ENCODE data around the gene EGFLAM. TPM values are rescaled to one million over a fixed set of nuclear protein-coding genes. Genes with fewer than 3 reads are reported as not detected.

EGFLAM gene
- total and polyA plus RNA-seq, 9 of the 15 experiments (the other 6 are each of a cell fraction or from before 2014, with no cell fraction given) = 0.09 to 2.5 (median 1.0) TPM

GRCh38 chr5:38420691-38421390, 162.5 kb downstream of the EGFLAM start:
- Histone ChIP-seq H3K9ac (ENCODE audit: insufficient read depth in 1 of 2, low read depth in 2 of 2, low read length in 2 of 2) (no peak overlapping the region), H3K27ac (ENCODE audit: extremely low read depth, low read depth, low read length) (no peak overlapping the region), H2AFZ (ENCODE audit: low read depth, low read length) (no peak overlapping the region), H3K4me1 (replicated peaks in 1 of 2; ENCODE audit: control insufficient read depth in 2 of 2, insufficient read depth in 2 of 2, low read length in 2 of 2) (no peaks in the 10 kb centered on the region), H3K79me2 (ENCODE audit: control insufficient read depth, insufficient read depth, low read length) (no peaks in the 10 kb centered on the region), H4K20me1 (replicated peaks; ENCODE audit: control insufficient read depth, insufficient read depth, low read length) (no peaks in the 10 kb centered on the region), H3K4me3 (no peak overlapping the region), H3K4me2 (ENCODE audit: insufficient read depth, low read length) (no peak overlapping the region), H3K27me3 (ENCODE audit: control insufficient read depth in 2 of 2, insufficient read depth in 2 of 2, low read length in 2 of 2) (peaks cover 0 to 10% of the 10 kb centered on the region in 2 experiments; a peak in 1 of 5 replicates), H3K36me3 (ENCODE audit: control insufficient read depth, insufficient read depth, low read length) (no peaks in the 10 kb centered on the region), H3K9me1 (ENCODE audit: control insufficient read depth, insufficient read depth, low read length) (no peaks in the 10 kb centered on the region), H3K9me3 (replicated peaks; ENCODE audit: control insufficient read depth, insufficient read depth, low read depth, low read length) (no peaks in the 10 kb centered on the region)
- intact Hi-C loops (cut with micrococcal nuclease) (loop anchor here (5.0 kb wide), 1 partner anchor 386 kb away; no protein-coding TSS in a partner anchor), in situ Hi-C loops (cut with MboI) (no loop called here)
- FAIRE-seq = peak; percentile 88
- ChIA-PET CTCF (ENCODE audit: low intra/inter-chr PET ratio) (interaction anchor here (0.6 to 1.5 kb wide), 5 partner anchors 245 to 1664 kb away, joined by 3 to 11 read pairs (median 3); no protein-coding TSS in a partner anchor), POLR2A (interaction anchor here (0.5 to 0.8 kb wide), 4 partner anchors 86 to 387 kb away, joined by 3 read pairs; no protein-coding TSS in a partner anchor)
- peak; percentile 91 for ATAC-seq
- no TSS peak for BruUV-seq (replicated peaks)
- DNase-seq (ENCODE audit: extremely low read depth in 1 of 4, low spot score in 3 of 4) = peak; percentile 46 to 59 (median 57)
- WGBS (ENCODE audit: insufficient coverage, low coverage, missing lambda C conversion rate) = 6% methylated on average over 6 of the region's 6 CpGs
- TF ChIP-seq REST (IDR thresholded peaks at IDR 0.05; ENCODE audit: borderline replicate concordance) (peak; percentile 45; the same call in 1 of the 2 replicates), REST (CRISPR knock-in tag; IDR thresholded peaks at IDR 0.05; ENCODE audit: low read depth) (no peak), POLR3A (IDR thresholded peaks at IDR 0.05; ENCODE audit: borderline replicate concordance, extremely low read depth, insufficient read depth, insufficient read length) (no peak), NR1H2 (CRISPR knock-in tag; IDR thresholded peaks at IDR 0.05) (no peak), CEBPG (CRISPR knock-in tag; IDR thresholded peaks at IDR 0.05) (no peak), CEBPG (tag; conservative IDR thresholded peaks at IDR 0.05 in 1 of 2, IDR thresholded peaks at IDR 0.05 in 1 of 2) (0 out of 4 replicates have a peak, but pooled peaks of 1 of the 2 experiments have one; percentile 10), ZNF583 (CRISPR knock-in tag; IDR thresholded peaks at IDR 0.05) (no peak), KLF16 (IDR thresholded peaks at IDR 0.05) (peak; percentile 52; the same call in 1 of the 2 replicates), CTCF (IDR thresholded peaks at IDR 0.05 in 2 of 3, conservative IDR thresholded peaks at IDR 0.05 in 1 of 3; ENCODE audit: insufficient read depth in 2 of 3, low read depth in 1 of 3, low read length in 3 of 3) (peak; percentile 64 to 82 (median 76)), RAD21 (CRISPR knock-in tag; conservative IDR thresholded peaks at IDR 0.05 in 1 of 2, IDR thresholded peaks at IDR 0.05 in 1 of 2) (peak; percentile 69 to 77), ZNF324 (CRISPR knock-in tag; IDR thresholded peaks at IDR 0.05) (no peak)

All from K562 (cell line).